ENCODE results near the gene CCDC33. TPM values are rescaled to one million over a fixed set of nuclear protein-coding genes. Genes with fewer than 3 reads are reported as not detected.

CCDC33 gene
- total RNA-seq, 1 experiment from 2014 or later: 0.15 TPM

DNA sequence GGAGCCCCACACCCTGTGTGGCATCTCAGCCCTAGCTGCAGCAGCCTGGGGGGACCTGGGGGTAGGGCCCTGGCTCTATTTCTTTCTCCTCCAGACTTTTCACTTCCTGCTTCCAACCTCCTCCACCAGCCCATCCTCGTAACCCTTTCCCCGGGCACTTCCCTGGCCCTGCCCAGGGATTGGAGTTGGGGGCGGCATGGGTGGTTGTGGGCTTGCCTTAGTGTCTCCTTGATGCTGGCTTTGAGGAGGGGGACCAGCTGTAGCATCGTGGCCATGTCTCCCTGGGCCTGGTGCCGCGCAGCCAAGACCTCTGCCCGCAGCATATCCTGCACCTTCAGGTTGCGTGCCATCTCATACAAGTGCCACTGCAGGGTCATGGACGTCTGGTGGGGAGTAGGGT, 103.2 kb downstream of the CCDC33 start:
- RAD21 ChIA-PET (ENCODE audit: low non-redundant PET in 1 of 2, low total read pairs in 2 of 2, uncharacterized antibody in 2 of 2, unreplicated experiment in 2 of 2): no interaction called here
- DNase-seq (ENCODE audit: low read depth, low spot score): no peak
- POLR2A ChIA-PET: no interaction called here
- no peaks in the 10 kb centered on the region for H3K27me3 ChIP-seq (ENCODE audit: insufficient read depth, low read length)
- H3K9me2 ChIP-seq (ENCODE audit: insufficient read depth): no peaks in the 10 kb centered on the region
- no peaks in the 10 kb centered on the region for H3K79me2 ChIP-seq (ENCODE audit: insufficient read depth, low read length)
- intact Hi-C loops (cut with micrococcal nuclease): no loop called here
- no peaks in the 10 kb centered on the region for H4K20me1 ChIP-seq (ENCODE audit: insufficient read depth)
- H3K36me3 ChIP-seq (ENCODE audit: control insufficient read depth in 1 of 2, insufficient read depth in 2 of 2, low read length in 2 of 2): no peaks in the 10 kb centered on the region
- ATAC-seq: no peak
- no peak overlapping the region for H3K9ac ChIP-seq (ENCODE audit: low read length)
- no peak for TF ChIP-seq JUND (IDR thresholded peaks at IDR 0.05)
- no peak for TF ChIP-seq CBX3 (IDR thresholded peaks at IDR 0.05; ENCODE audit: low read depth)
- no peak overlapping the region for H3K27ac ChIP-seq (ENCODE audit: low read depth, low read length)
- CTCF ChIA-PET: no interaction called here
- no peak overlapping the region for H3K4me3 ChIP-seq (replicated peaks in 1 of 2; ENCODE audit: low read depth in 1 of 2, low read length in 2 of 2)
- H2AFZ ChIP-seq (ENCODE audit: low read depth, low read length, poor library complexity, severe bottlenecking): no peak overlapping the region
- H3K9me3 ChIP-seq (ENCODE audit: control insufficient read depth in 1 of 2, insufficient read depth in 1 of 2, low read depth in 1 of 2, low read length in 2 of 2): no peaks in the 10 kb centered on the region
- no TSS peak for BruUV-seq (replicated peaks)
- H3K4me1 ChIP-seq (ENCODE audit: control insufficient read depth in 1 of 2, insufficient read depth in 2 of 2, low read length in 2 of 2): no peaks in the 10 kb centered on the region
- H3K4me2 ChIP-seq (ENCODE audit: low read length): no peak overlapping the region

DNA sequence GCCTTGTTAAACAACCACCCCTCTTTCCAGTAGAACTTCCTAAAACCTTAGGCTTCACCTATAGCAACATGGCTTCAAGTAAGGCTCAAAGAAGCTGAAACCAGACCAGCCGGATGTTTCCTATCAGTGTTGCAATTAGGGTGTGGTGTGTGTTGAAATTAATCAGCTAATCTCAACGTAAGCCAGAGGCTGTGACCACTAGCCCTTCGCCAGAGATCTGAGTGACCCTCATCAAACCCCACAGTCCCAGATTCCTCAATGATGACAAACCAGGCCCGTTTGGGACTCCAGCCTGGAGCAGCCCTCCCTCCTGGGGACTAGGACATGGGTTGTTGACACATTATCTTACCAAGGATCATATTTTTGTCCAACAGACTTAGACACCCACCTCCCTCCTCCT, 104.0 kb downstream of the CCDC33 start:
- H2AFZ ChIP-seq (ENCODE audit: low read depth, low read length, poor library complexity, severe bottlenecking): no peak overlapping the region
- no peaks in the 10 kb centered on the region for H3K9me3 ChIP-seq (ENCODE audit: control insufficient read depth in 1 of 2, insufficient read depth in 1 of 2, low read depth in 1 of 2, low read length in 2 of 2)
- no peak overlapping the region for H3K9ac ChIP-seq (ENCODE audit: low read length)
- no peak for TF ChIP-seq EZH2 (IDR thresholded peaks at IDR 0.05)
- no peak for TF ChIP-seq ZNF274 (IDR thresholded peaks at IDR 0.05; ENCODE audit: low read depth, low read length)
- TF ChIP-seq SRF (IDR thresholded peaks at IDR 0.05; ENCODE audit: low read depth): no peak
- no peak overlapping the region for H3K4me2 ChIP-seq (ENCODE audit: low read length)
- no peaks in the 10 kb centered on the region for H3K36me3 ChIP-seq (ENCODE audit: control insufficient read depth in 1 of 2, insufficient read depth in 2 of 2, low read length in 2 of 2)
- intact Hi-C loops (cut with micrococcal nuclease): no loop called here
- RAD21 ChIA-PET (ENCODE audit: low non-redundant PET in 1 of 2, low total read pairs in 2 of 2, uncharacterized antibody in 2 of 2, unreplicated experiment in 2 of 2): no interaction called here
- ATAC-seq (no peak), DNase-seq (ENCODE audit: low read depth, low spot score) (no peak)
- no peaks in the 10 kb centered on the region for H3K27me3 ChIP-seq (ENCODE audit: insufficient read depth, low read length)
- H3K27ac ChIP-seq (ENCODE audit: low read depth, low read length): no peak overlapping the region
- no peaks in the 10 kb centered on the region for H3K79me2 ChIP-seq (ENCODE audit: insufficient read depth, low read length)
- H4K20me1 ChIP-seq (ENCODE audit: insufficient read depth): no peaks in the 10 kb centered on the region
- BruUV-seq (replicated peaks): no TSS peak
- H3K4me1 ChIP-seq (ENCODE audit: control insufficient read depth in 1 of 2, insufficient read depth in 2 of 2, low read length in 2 of 2): peaks cover 0 to 2% of the 10 kb centered on the region in 2 experiments; a peak in 1 of 4 replicates
- POLR2A ChIA-PET: no interaction called here
- no peak overlapping the region for H3K4me3 ChIP-seq (replicated peaks in 1 of 2; ENCODE audit: low read depth in 1 of 2, low read length in 2 of 2)
- no peaks in the 10 kb centered on the region for H3K9me2 ChIP-seq (ENCODE audit: insufficient read depth)
- CTCF ChIA-PET: no interaction called here

Data from HCT116 (cell line).